DMS79 (cell line): Measurements from ENCODE around the gene ALG9.

Experiments
- DNase-seq: peaks from one replicate; lab custom pipeline; 2025; lab: John Stamatoyannopoulos, UW

Gene ALG9

DNA sequence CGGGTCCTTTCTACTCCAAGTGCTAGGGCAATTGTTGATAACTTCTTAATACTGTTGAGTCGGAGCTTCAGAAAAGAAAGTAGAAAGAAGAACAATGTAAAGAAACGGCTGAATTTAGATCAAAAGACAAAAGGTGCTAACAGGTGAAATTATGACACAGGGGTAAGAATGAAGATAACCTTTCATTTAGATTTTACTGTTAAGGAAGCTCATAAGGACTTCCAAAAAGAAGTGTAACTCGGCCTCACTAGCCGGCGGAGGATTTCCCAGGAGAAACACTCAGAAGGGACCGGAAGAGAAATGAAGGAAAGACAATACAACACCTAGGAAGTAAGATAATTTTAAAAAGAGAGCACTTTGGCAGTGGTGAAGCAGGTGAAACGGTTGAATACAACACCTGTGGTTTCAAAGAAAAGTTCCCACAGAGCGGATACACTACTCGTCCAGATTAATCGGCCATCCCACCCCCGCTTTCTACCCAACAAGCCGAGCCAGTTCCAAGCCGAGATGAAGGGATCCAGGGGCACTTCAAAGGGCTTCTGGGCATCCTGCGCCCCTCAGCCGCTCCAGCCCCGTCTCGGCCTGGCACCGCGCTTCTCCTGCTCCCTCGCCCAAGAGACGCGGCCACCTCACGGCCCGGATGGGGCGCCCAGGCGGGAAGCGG lies 105.9 kb downstream of the ALG9 start:
- DNase-seq, result no peak

DNA sequence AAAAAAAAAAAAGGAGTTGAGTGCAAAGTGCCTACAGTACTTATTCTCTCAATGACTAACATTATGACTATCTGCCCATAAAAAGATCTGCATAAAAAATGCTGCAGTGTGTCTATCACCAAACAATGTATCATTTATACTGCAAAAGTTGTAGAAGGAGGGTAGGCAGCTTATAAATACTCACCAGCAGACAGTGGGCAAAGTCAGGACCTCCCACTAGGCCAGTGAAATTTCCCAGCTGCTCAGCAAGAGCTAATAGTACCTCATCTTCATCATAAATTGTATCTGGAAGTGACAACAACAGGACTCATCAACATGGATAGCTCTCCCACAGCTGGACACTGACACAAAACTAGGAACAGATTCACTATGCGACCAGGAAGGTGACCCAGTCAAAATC lies 106.8 kb downstream of the ALG9 start:
- no peak for DNase-seq

DNA sequence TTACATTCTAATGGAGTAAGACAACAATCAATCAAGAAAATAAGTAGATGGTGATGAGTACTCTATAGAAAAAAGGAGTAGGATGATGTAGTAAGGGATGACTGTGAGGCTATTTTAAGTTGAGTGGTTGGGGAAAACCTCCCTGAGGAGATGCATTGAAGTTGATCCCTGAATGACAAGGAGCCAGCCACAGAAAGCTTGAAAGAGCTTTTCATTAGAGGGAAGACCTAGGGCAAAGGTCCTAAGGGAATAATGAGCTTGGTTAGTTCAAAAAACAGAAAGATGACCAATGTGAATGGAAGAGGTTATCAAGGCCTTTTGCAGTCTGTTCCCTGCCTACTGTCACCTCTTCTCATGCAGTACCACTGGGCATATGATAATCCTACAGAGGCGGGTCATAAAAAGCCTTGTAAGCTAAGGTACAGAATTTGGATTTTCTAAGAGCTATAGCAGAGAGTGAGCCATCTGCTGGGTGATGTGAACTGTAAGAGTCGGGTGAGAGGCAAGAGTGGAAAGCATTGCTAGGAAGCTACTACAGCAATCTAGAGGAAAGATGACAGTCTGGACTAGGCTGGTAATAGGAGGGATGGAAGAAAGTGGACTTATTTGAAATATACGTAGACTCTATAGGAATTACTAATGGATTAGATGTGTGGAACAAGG lies 108.3 kb downstream of the ALG9 start:
- no peak for DNase-seq

DNA sequence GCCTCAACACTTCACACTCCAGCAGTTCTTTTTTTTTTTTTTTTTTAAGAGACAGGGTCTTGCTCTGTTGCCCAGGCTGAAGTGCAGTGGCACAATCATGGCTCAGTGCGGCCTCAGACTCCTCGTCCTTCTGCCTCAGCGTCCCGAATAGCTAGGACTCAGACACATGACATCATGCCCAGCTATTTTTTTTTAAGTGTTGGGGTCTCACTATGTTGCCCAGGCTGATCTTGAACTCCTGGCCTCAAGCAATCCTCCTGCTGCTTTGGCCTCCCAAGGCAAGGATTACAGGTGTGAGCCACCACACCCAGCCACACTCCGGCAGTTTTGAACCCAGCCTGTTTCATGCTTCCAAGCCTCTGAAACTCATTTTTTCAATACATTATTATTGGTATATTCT lies 108.9 kb downstream of the ALG9 start:
- DNase-seq, result no peak

DNA sequence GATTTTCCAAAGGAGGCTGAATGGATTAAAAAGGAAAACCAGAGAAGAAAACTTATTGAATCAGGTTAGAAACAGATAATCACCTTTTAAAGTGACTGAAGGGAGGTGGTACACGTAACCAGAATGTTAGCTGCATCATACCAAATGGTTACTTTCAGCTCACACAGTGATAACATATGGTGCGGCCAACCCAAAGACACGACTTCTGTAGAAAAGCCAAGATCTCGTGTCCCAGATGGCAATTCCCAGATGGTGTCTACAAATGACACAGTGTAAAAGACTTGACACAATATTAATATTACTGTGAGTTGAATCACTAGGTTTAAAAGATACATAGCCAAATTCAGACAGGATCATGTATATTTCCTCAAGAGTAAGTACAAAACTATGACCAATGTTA lies 110.3 kb downstream of the ALG9 start:
- no peak for DNase-seq

DNA sequence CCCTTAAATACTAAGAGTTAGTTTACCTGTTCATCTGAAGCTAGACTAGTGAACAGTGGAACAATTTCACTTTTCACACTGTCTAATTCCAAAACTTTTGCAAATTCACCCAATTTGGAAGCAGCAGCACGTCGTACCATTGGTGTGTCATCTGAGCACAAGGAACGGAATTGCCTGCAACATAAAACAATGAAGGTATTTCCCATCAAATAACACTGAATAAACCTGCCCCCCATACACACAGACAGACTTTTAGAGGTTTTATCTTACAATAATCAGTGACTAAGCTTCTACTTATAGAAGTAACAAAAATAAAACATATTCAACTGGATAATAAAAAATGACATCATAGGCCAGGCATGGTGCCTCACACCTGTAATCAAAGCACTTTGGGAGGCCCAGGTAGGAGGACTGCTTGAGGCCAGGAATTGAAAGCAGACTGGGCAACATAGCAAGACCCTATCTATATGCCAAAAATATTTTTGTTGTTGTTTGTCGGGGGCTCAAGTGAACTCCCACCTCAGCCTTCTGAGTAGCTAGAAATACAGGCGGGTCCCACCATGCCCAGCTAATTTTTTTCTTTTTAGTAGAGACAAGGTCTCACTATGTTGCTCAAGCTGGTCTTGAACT lies 111.5 kb downstream of the ALG9 start:
- no peak for DNase-seq

DNA sequence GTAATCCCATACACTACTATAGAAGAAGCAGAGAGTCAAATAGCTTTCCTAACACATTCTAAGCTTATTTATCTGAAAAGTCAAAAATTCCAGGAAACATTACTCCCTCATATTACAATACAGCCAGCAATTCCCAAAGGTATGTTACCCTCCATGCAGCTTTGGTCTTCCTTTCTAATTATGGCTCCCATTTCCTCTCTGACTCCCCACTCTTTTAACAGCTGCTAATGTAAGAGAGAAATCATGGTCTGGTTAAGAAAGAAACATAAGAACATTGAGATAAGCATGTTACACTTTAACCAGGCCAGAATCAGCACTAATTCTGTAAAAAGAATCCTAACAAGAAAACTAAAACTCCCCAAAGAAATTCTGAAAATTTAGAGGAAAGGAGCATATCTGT lies 112.0 kb downstream of the ALG9 start:
- no peak for DNase-seq

DNA sequence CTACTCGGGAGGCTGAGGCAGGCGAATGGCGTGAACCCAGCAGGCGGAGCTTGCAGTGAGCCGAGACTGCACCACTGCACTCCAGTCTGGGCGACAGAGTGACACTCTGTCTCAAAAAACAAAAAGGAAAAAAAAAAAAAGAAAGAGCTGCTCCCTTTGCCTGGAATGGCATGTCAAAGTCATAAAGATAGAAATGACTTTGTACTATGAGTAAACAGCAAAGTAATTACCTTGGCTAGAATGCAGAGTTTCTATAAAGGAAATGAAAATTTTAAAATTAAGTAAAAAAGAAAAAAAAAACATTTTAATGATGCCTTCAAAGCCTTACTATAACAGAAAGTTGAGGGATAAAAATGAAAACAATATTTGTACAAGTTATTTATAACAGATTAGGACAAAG lies 115.3 kb downstream of the ALG9 start:
- DNase-seq, result no peak

DNA sequence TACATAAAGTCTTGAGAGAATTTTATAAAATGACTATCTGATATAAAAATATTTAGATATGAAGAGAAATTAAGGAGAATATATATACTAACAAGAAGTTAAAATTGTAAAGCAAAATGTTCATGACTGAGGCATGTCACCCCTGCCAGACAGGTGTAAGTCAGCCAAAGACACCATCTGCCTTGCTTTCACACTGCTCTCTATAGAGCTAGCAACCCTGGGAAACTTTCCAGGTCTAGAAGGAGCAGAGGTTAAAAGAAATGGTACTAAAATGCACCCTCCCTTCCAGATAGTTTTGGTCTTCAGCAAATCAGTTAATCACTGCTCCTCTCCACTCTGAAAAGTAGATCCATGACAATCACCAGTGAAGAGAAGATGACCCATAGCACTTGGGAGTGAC lies 121.7 kb downstream of the ALG9 start:
- no peak for DNase-seq

DNA sequence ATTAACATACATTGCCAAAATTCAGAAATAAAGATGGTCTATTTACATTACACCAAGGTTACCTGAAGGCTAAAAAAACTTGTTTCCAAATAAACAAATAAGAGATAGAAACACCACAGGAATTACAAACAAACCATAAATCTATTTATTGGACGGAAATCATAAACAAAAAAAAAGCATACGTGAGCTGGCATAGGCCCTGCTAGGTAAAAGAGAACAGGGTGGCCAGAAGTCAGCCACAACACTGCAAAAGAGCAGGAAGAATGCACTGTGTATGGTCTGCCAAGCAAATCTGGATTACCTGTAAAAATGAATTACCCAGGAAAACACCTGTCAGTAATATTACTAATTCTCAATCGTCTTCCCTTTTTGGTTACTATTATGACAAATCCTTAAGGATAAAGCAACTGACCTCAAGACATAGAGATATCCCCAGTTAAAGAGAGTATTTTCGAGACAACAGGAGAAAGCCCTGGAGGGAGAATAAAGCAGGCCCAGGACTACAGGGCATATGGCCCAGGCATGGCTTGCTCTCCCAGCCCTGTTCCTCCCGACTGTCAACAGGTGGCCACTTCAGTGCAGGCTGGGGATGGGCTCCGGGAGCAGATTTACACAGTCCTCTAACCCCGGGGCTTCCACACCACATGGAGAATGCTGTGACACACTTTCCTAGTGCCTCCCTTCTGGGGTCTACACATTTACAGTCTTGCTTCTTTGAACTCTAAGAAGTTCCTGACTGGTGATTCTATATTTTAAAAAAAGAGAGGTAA lies 123.2 kb downstream of the ALG9 start:
- DNase-seq, result no peak

DNA sequence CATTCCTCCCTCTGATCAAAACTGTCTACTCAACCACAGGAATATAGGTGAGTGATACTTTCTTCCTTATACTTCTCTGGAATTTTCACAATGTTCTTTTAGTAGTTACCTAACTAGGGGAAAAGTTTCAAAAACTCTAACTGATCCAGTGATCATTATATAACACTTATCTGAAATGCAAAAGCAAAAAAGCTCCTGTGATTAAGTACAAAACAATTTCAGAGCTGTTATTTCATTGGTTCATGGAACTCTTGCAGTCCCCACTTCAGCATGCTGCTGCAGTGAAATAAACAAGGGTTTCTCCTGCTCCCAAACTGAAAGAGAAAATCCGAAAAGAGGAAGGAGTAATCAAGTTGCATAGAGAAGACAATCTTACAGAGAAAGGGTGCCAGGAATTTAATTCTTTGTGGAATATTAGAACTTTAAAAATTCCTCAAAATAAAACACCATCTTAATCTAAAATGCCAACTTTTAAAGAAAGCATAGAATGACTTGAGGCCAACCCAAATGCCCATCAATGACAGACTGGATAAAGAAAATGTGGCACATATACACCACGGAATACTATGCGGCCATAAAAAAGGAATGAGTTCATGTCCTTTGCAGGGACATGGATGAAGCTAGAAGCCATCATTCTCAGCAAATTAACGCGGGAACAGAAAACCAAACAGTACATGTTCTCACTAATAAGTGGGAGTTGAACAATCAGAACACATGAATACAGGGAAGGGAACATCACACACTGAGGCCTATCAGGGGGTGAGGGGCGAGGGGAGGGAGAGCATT lies 125.5 kb downstream of the ALG9 start:
- DNase-seq, result no peak

DNA sequence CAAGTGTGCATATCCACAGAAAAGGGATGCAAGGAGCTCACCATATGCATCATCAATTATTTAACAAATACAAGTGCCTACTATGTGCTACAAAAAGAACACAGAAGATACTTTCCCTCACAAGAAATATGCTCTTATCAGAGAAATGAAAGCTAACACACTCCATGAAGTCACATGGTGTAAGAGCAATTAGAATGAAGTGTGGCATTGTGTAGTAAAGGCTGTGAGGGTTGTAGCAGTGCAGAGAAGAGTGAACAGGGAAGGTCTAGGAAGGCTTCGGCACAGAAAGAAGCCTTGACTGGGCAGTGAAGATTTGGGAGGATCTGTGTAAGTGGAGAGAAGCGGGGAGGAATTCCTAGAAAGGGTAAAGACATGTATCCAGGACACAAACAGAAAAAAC lies 127.7 kb downstream of the ALG9 start:
- no peak for DNase-seq

DNA sequence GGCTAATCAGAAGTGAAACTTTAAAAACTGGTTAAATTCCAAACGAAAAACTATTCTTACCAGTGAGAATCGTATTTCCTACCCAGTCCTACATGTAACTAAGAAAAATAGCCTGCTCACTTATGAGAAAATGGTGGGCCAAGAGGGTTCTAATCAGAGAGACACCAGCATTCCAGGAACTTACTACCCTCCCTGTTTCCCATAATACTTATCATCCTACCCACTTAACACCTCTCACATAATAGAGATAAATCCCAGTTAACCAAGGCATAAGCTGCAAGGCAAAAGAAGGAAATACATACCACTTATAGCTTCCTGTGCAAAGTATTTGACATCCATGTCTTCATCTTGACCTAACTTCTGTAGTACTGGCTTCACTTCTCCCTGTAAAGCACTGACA lies 129.6 kb downstream of the ALG9 start:
- DNase-seq, result no peak

DNA sequence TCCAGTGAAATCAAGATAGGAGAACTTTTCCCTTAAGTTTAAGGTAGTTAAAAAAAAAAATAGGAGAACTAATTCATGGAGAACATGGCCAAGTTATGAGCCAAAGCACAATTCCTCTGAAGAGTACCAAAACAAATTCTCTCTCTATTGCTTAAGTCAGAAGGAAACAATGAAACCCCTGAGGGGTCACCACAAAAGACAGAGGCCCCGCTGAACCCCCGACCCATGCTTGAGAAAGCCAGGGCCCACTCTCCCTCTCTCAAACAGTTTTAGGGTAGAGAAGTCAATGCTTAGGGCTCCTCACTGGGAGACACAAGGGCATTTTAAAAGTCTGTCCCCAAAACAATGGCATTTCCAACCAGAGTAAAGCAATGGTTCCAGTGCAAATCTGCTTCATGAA lies 132.1 kb downstream of the ALG9 start:
- DNase-seq, result no peak

DNA sequence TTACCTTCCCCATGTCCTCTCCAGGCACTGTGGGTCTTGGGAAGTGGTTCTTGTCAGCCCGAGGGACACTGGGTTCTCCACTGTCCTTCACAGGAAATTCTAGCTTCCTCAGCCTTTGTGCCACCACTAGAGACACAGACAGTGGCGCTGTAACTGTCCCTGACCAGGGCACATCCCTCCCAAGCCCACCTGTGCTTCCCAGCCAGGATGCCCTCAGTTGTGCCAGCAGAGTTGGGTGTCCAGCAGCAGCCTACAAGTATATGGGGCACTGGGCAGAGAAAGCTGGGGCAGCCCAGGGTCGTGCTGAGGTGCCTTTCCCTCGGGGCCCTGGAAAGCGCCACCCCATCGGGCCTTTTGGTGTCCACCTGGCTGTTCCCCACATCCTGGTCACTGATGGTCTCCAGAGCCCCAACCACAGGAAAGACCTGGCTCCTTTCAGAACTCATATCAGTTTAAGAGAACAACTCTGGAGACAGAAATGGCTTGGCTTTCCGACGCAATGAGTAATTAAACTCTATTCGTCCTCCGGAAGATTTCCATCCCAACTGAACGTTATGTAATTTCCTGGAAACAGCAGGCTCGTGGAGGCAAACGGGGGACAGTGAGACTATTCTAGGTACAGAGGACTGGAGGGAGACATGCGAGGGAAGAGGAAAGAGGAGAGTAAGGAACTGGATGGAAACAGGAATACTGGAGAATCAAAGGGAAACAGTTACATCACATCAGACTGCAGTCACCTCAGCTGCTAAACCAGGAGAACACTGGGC lies 133.8 kb downstream of the ALG9 start:
- no peak for DNase-seq

DNA sequence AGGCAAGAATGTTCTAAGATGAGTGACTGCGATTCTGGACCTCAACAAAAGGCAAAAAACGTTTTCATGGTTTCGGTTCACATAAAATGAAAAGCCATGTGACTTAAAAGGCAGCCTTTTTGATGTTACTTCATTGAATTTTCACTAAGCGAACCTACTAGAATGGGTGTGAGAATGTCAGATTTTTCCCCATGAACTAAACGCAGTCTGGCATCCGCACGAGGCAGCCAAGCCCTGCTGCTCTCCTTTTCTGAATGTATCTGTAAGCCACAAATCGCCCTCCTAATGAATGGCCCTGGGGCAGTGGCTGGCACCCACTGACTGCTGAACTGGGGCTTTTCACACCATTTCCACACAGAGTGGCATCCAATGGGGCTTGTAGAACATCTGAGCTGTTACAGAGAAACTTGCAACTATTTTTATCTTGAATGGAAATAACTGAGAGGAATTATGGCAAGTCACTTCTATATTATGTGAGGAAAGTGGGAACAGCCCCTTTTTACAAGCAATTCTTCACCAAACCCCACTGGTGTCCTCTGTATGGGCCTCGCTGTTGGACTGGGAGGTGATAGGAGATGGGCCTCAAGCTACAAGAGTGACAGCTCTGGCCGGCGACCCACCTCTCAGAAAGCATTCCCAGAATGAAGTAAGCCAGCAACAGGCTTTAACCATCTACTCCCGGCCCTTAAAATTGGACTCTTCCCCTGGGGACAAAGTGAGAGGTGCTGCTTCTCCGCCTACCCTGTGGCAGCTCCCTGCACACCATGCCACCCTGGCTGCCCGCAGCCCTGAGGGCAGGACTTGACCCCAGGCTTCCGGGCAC lies 134.5 kb downstream of the ALG9 start:
- DNase-seq, result no peak
